Fibroblast of skin of left quadriceps (primary cell): ENCODE data around the gene PRR13.

Source experiments
- DNase-seq, 2 experiments: peaks; one replicate each; pipeline ENCODE4 v3.0.0-alpha.2; 2013; ENCODE audit warnings: low read depth in 2 of 2

The PRR13 gene

DNA sequence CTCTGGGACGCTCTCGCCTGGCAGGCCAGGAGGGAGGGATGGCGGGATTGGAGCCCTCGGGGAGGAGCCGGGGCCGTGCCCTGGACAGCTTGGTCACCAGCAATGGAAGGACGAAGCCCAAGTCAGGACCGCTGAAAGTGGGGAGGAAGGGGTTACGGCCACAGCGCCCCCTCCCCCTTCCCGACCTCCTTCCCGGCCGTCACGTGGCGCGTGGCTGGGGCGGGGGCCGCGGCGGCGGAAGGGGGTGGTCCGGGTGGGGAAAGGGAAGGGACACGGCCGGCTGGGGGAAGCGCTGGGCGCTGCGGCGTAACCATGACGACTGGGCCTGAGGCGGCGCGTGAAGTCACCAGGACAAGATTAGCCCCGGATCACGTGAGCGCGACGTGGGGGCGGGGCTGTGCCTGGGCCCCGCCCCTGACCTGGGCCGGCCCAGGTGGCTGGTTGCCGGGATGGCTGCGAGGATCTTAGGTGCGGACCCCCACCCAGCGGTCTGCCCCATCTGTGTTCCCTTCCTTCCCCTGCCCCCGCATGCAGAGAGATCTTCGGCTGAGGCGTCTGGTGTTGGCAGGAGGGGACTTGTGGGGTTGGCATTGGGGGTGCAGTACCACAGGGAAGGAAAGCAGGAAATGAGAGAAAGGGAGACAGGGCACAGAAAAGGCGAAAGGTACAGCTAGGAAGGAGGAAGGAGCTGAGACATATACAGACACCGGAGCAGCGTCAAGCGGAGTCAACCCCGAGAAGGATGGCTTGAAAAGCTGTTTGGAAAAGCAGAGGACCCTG is 51.5 kb downstream of the PRR13 start:
- DNase-seq, result peak; percentile 74 to 78

GRCh38 chr12:53493610-53494391 is 52.3 kb downstream of the PRR13 start:
- no peak for DNase-seq
